K562 (cell line): Measurements from ENCODE around the gene STX18. TPM values are rescaled to one million over a fixed set of nuclear protein-coding genes. Genes with fewer than 3 reads are reported as not detected.
A peak's percentile ranks its signal among the peaks of the same experiment; 100 is the strongest.

ENCODE experiments used
- ATAC-seq: fragments of 200-7000 bp; cut with Tn5 transposase; 3 replicates; pipeline ENCODE4 v1.9.1; 2020; ENCODE audit warnings: moderate library complexity
- BruUV-seq: library from RNA; stranded (reverse); fragments of 400-500 nt; replicated peaks from 2 replicates; lab custom pipeline; 2021; lab: Mats Ljungman, UMichigan
- CTCF ChIA-PET: fragments of 300-600 bp; formaldehyde crosslinking; extraction: SDS; loops from one replicate; lab custom pipeline; 2021; ENCODE audit warnings: low intra/inter-chr PET ratio; lab: Yijun Ruan, JAX
- POLR2A ChIA-PET: fragments of 300-600, 350-650 bp; sonication (Branson Sonifier 250); formaldehyde crosslinking; extraction: SDS; loops from one replicate; lab custom pipeline; 2021; ENCODE audit warnings: antibody characterized with exemption, inconsistent platforms; lab: Yijun Ruan, JAX
- DNase-seq, 4 experiments: peaks; one replicate each; pipeline versions ENCODE4 v3.0.0 to v3.0.0-alpha.2; 2011 to 2018; ENCODE audit warnings: low spot score in 3 of 4, mixed read lengths in 3 of 4; ENCODE audit errors: extremely low read depth in 1 of 4
- FAIRE-seq: peaks from 2 replicates; lab custom pipeline; 2011; peaks lifted over from hg19 to GRCh38; lab: Jason Lieb, UNC
- H2AFZ ChIP-seq: 2 replicates; pipeline ENCODE4 v1.6.0; 2011; ENCODE audit warnings: low read depth, low read length, control low read depth, inconsistent platforms
- H3K27ac ChIP-seq: fragments of 200-600 bp; 3 replicates; pipeline ENCODE4 v1.8.0; 2011; ENCODE audit warnings: low read depth, mild to moderate bottlenecking, control low read depth, inconsistent platforms, low read length, moderate library complexity, mixed read lengths; ENCODE audit errors: extremely low read depth
- H3K27me3 ChIP-seq, 2 experiments: fragments of 300-600 bp in 1 of 2; 2 replicates in 1 of 2; 3 replicates in 1 of 2; pipeline versions ENCODE4 v1.6.0 to v1.8.0; 2011; ENCODE audit warnings: inconsistent platforms in 2 of 2, low read length in 2 of 2, mild to moderate bottlenecking in 1 of 2, mixed read lengths in 1 of 2, moderate library complexity in 1 of 2; ENCODE audit not compliant: control insufficient read depth in 2 of 2, insufficient read depth in 2 of 2
- H3K36me3 ChIP-seq: fragments of 300-600 bp; 3 replicates; pipeline ENCODE4 v1.8.0; 2011; ENCODE audit warnings: mild to moderate bottlenecking, low read length, inconsistent platforms; ENCODE audit not compliant: control insufficient read depth, insufficient read depth
- H3K4me1 ChIP-seq, 2 experiments: fragments of 200-600 bp in 1 of 2; replicated peaks in 1 of 2; 2 replicates in 1 of 2; 3 replicates in 1 of 2; pipeline versions ENCODE4 v1.5.1 to v1.8.0; 2011; ENCODE audit warnings: inconsistent platforms in 2 of 2, low read length in 2 of 2, mild to moderate bottlenecking in 1 of 2, mixed read lengths in 1 of 2, moderate library complexity in 1 of 2; ENCODE audit not compliant: control insufficient read depth in 2 of 2, insufficient read depth in 2 of 2
- H3K4me2 ChIP-seq: 2 replicates; pipeline ENCODE4 v1.6.1; 2011; ENCODE audit warnings: low read length, control low read depth, inconsistent platforms, mixed read lengths; ENCODE audit not compliant: insufficient read depth
- H3K4me3 ChIP-seq: fragments of 200-600 bp; sonication (generic), shearing (Covaris generic); 2 replicates; pipeline ENCODE4 v1.5.1; 2016; ENCODE audit warnings: control low read depth, inconsistent platforms
- H3K79me2 ChIP-seq: fragments of 200-600 bp; 3 replicates; pipeline ENCODE4 v1.8.0; 2011; ENCODE audit warnings: low read length, inconsistent platforms; ENCODE audit not compliant: control insufficient read depth, insufficient read depth
- H3K9ac ChIP-seq, 2 experiments: 2 replicates each; pipeline versions ENCODE4 v1.6.0 to v1.6.1; 2011; ENCODE audit warnings: low read depth in 2 of 2, low read length in 2 of 2, control low read depth in 1 of 2, inconsistent platforms in 1 of 2, mild to moderate bottlenecking in 1 of 2, mixed read lengths in 1 of 2; ENCODE audit not compliant: insufficient read depth in 1 of 2
- H3K9me1 ChIP-seq: one replicate; pipeline ENCODE4 v1.6.0; 2011; ENCODE audit warnings: inconsistent platforms, mild to moderate bottlenecking, low read length, moderate library complexity; ENCODE audit not compliant: control insufficient read depth, insufficient read depth
- H3K9me3 ChIP-seq: replicated peaks from 2 replicates; pipeline ENCODE4 v1.5.1; 2011; ENCODE audit warnings: low read depth, low read length, inconsistent platforms; ENCODE audit not compliant: control insufficient read depth, insufficient read depth
- H4K20me1 ChIP-seq: replicated peaks from 2 replicates; pipeline ENCODE4 v1.6.1; 2011; ENCODE audit warnings: low read length, inconsistent platforms, mixed read lengths; ENCODE audit not compliant: control insufficient read depth, insufficient read depth
- CTCF ChIP-seq, 3 experiments: IDR thresholded peaks in 2 of 3; conservative IDR thresholded peaks in 1 of 3; 2 replicates each; pipeline ENCODE4 v1.5.1; 2011 to 2012; ENCODE audit warnings: low read length in 3 of 3, mild to moderate bottlenecking in 3 of 3, control low read depth in 2 of 3, improper control_type of control experiment in 1 of 3, inconsistent platforms in 1 of 3, low read depth in 1 of 3, mixed read lengths in 1 of 3, moderate library complexity in 1 of 3; ENCODE audit not compliant: insufficient read depth in 2 of 3
- EWSR1 ChIP-seq: fragments of 450-650 bp; IDR thresholded peaks from 2 replicates; pipeline ENCODE4 v1.6.1; 2018; ENCODE audit warnings: borderline replicate concordance, mild to moderate bottlenecking, low read depth, moderate library complexity; ENCODE audit not compliant: partially characterized antibody
- MAX ChIP-seq: sonication (generic); formaldehyde crosslinking; IDR thresholded peaks from 2 replicates; pipeline ENCODE4 v1.9.0; 2022; ENCODE audit warnings: mild to moderate bottlenecking, missing genetic modification reagents
- PATZ1 ChIP-seq: fragments of 250-450 bp; sonication (Bioruptor Pico); IDR thresholded peaks from 2 replicates; pipeline ENCODE4 v1.5.0; 2020; ENCODE audit warnings: mild to moderate bottlenecking, borderline replicate concordance
- PBX2 ChIP-seq, 2 experiments: IDR thresholded peaks in 1 of 2; conservative IDR thresholded peaks in 1 of 2; 2 replicates each; pipeline ENCODE4 v1.6.1; 2016; ENCODE audit warnings: low read depth in 2 of 2, mild to moderate bottlenecking in 1 of 2, missing compliant biosample characterization in 1 of 2, missing genetic modification characterization in 1 of 2, moderate library complexity in 1 of 2
- POLR2G ChIP-seq: fragments of 200-400 bp; formaldehyde crosslinking; IDR thresholded peaks from 2 replicates; pipeline ENCODE4 v1.6.1; 2017; ENCODE audit warnings: low read depth, mild to moderate bottlenecking, antibody characterized with exemption, low read length, moderate library complexity
- RAD21 ChIP-seq, 2 experiments: fragments of 250-450 bp in 1 of 2; fragments of 450-650 bp in 1 of 2; sonication (Bioruptor Pico) in 1 of 2; formaldehyde crosslinking in 1 of 2; IDR thresholded peaks in 1 of 2; conservative IDR thresholded peaks in 1 of 2; 2 replicates each; pipeline versions ENCODE4 v1.4.0 to v1.8.0; 2020 to 2022; ENCODE audit warnings: mild to moderate bottlenecking in 2 of 2, moderate library complexity in 1 of 2
- ZNF143 ChIP-seq: sonication (generic); formaldehyde crosslinking; IDR thresholded peaks from 2 replicates; pipeline ENCODE4 v1.9.0; 2022; ENCODE audit warnings: mild to moderate bottlenecking, missing genetic modification reagents
- ZNF184 ChIP-seq: sonication (generic); formaldehyde crosslinking; IDR thresholded peaks from 2 replicates; pipeline ENCODE4 v1.5.0; 2020; ENCODE audit warnings: missing genetic modification reagents
- ZNF316 ChIP-seq: fragments of 450-650 bp; IDR thresholded peaks from 2 replicates; pipeline ENCODE4 v1.6.1; 2016
- ZNF507 ChIP-seq: conservative IDR thresholded peaks from 2 replicates; pipeline ENCODE4 v1.6.1; 2017; ENCODE audit warnings: missing genetic modification characterization, missing compliant biosample characterization
- ZNF75A ChIP-seq: fragments of 450-650 bp; formaldehyde crosslinking; IDR thresholded peaks from 2 replicates; pipeline ENCODE4 v1.4.0; 2020; ENCODE audit warnings: mild to moderate bottlenecking
- WGBS: fragments of 100-300 bp; shearing (Covaris generic); methylation state at CpG from one replicate; pipeline ENCODE4 v1.1.6; 2016; ENCODE audit warnings: low coverage, mixed read lengths; ENCODE audit not compliant: insufficient coverage; ENCODE audit errors: missing lambda C conversion rate; 5-methylcytosine and 5-hydroxymethylcytosine counted together
- in situ Hi-C: fragments of 300-500 bp; cut with MboI; formaldehyde crosslinking; loops from 4 replicates; pipeline ENCODE4 v1.15.0; 2018; ENCODE audit warnings: inconsistent platforms, mixed read lengths
- intact Hi-C: fragments of 100-400 bp; cut with micrococcal nuclease; formaldehyde crosslinking; loops from 2 replicates; pipeline ENCODE4 v1.14.2; 2022
- polyA plus RNA-seq, 8 experiments: library from polyadenylated mRNA; depleted of rRNA in 4 of 8; stranded (reverse) in 5 of 8; unstranded in 3 of 8; fragments of >200 nt; fragmentation: Nextera tagmentation in 2 of 8; fragmentation: Illumina TruSeq in 1 of 8; extraction: Ambion mirVana in 2 of 8; extraction: Trizol in 1 of 8; gene quantifications; 2 replicates each; pipeline versions ENCODE4 v1.2.1 to v1.2.3, GENCODE V29; 2011 to 2014; ENCODE audit warnings: inconsistent platforms in 1 of 8, missing spikeins in 1 of 8
- total RNA-seq, 7 experiments: library from RNA; depleted of rRNA in 6 of 7; stranded (reverse); fragments of >200 nt in 6 of 7; fragmentation: Illumina TruSeq in 2 of 7; extraction: Trizol in 2 of 7; gene quantifications; 2 replicates each; pipeline versions ENCODE4 v1.2.1 to v1.2.3, GENCODE V29; 2011 to 2021; ENCODE audit warnings: low replicate concordance in 1 of 7

Gene STX18
- total and polyA plus RNA-seq, 9 of the 15 experiments (the other 6 are each of a cell fraction or from before 2014, with no cell fraction given): 6.2 to 41.7 (median 22.7) TPM

- in situ Hi-C loops (no loop called here), intact Hi-C loops (no loop called here)
- 49% methylated on average over 4 of the region's 4 CpGs for WGBS
- Histone ChIP-seq H4K20me1 (0 out of 2 replicates have a peak, but pooled peaks cover 3% of the 10 kb centered on the region), H2AFZ (no peak overlapping the region), H3K4me2 (no peak overlapping the region), H3K4me1 (peaks cover 0 to under 1% of the 10 kb centered on the region in 2 experiments; a peak in 1 of 5 replicates), H3K9me1 (no peaks in the 10 kb centered on the region), H3K79me2 (peaks cover under 1% of the 10 kb centered on the region; the same call in 1 of the 3 replicates), H3K4me3 (no peak overlapping the region), H3K36me3 (no peaks in the 10 kb centered on the region), H3K9me3 (no peaks in the 10 kb centered on the region; the same call in 1 of the 2 replicates), H3K27ac (no peak overlapping the region), H3K9ac (no peak overlapping the region), H3K27me3 (no peaks in the 10 kb centered on the region)
- FAIRE-seq: peak; percentile 19
- no TSS peak for BruUV-seq
- CTCF ChIA-PET: no interaction called here
- POLR2A ChIA-PET: interaction anchor here (0.6 to 1.4 kb wide), 2 partner anchors 13 to 354 kb away, joined by 3 to 4 read pairs; no protein-coding TSS in a partner anchor
- TF ChIP-seq PBX2 (CRISPR knock-in tag; IDR thresholded peaks at IDR 0.05; ENCODE audit: low read depth): no peak
- TF ChIP-seq PBX2 (tag; conservative IDR thresholded peaks at IDR 0.05; ENCODE audit: low read depth): no peak
- no peak for TF ChIP-seq PATZ1 (CRISPR knock-in tag)
- TF ChIP-seq ZNF75A: no peak
- TF ChIP-seq ZNF184 (CRISPR knock-in tag): no peak
- TF ChIP-seq ZNF316: no peak
- no peak for TF ChIP-seq ZNF507 (tag)
- no peak for TF ChIP-seq POLR2G
- 0 out of 4 replicates have a peak, but pooled peaks of 1 of the 2 experiments have one; percentile 11 for TF ChIP-seq RAD21 (CRISPR knock-in tag; conservative IDR thresholded peaks at IDR 0.05 in 1 of 2, IDR thresholded peaks at IDR 0.05 in 1 of 2)
- TF ChIP-seq CTCF (IDR thresholded peaks at IDR 0.05 in 2 of 3, conservative IDR thresholded peaks at IDR 0.05 in 1 of 3; ENCODE audit: insufficient read depth in 2 of 3, low read depth in 1 of 3, low read length in 3 of 3): peak; percentile 1 to 51 (median 44); a peak in 4 of 6 replicates
- TF ChIP-seq ZNF143 (CRISPR knock-in tag): no peak
- no peak for TF ChIP-seq EWSR1
- TF ChIP-seq MAX (CRISPR knock-in tag): no peak
- peak in 3 of 4 experiments; percentile 17 to 25 (median 24) for DNase-seq
- peak; percentile 47; the same call in 2 of the 3 replicates for ATAC-seq
Observed at GRCh38 chr4:4507923-4508322, 33.9 kb downstream of the STX18 start.
